Heart left ventricle (tissue), 13 donors: ENCODE results near the gene FRS2.

ENCODE experiments used
- CTCF ChIP-seq, 12 donors: fragments of 200-600 bp; sonication (generic) in 4 of 12; IDR thresholded peaks; one replicate each; pipeline versions ENCODE4 v1.5.0 to v1.8.0; 2018 to 2022; ENCODE audit warnings: antibody characterized with exemption in 12 of 12, mild to moderate bottlenecking in 5 of 12
- POLR2A ChIP-seq, 2 donors: fragments of 450-650 bp; IDR thresholded peaks; one replicate each; pipeline ENCODE4 v1.6.1; 2017; ENCODE audit warnings: antibody characterized with exemption in 2 of 2, mild to moderate bottlenecking in 2 of 2, moderate library complexity in 2 of 2
- donor health status: ischemic (EF 13 %, LVEDD 7.1; RV severe dilation, severe dysfunction).
- donor health status: DM: no; HTN: yes; CAD: no.
- donor health status: DM: no; HTN: no; CAD: no.
- donor health status: ischemic (EF 25% LVEDD 6.9; RV normal size, moderate dysfunction).
- donor health status: ischemic (EF 25% LVEDD 5.7; RV mildly dilated, moderate dysfunction).
- donor health status: ischemic (EF 35%, LVEDD 5.7; RV mildly dilated, moderate dysfunction).
- donor health status: nonischemic (EF 11% LVEDD 7.7; RV severe dilation, severe dysfunction).
- donor health status: DM: yes; HTN: yes; CAD: no.
- donor health status: PGD.
- donor health status: ischemic (EF 29% LVEDD 5.4; RV normal size, mild dysfunction).
- donor health status: nonischemic (EF 23%, LVEDD 6.1; RV moderate dilation, normal function).

GRCh38 chr12:69610126-69610525 lies 139.9 kb downstream of the FRS2 start:
- TF ChIP-seq CTCF (IDR thresholded peaks at IDR 0.05) (no peak), POLR2A (IDR thresholded peaks at IDR 0.05) (no peak)
